ENCODE measurements around the gene SLC36A3.
"Not testable (repeated sequence)": the region's sequence is repeated elsewhere in the genome, so short reads cannot be mapped to it uniquely, and the experiment has no call there.

The SLC36A3 gene

DNA sequence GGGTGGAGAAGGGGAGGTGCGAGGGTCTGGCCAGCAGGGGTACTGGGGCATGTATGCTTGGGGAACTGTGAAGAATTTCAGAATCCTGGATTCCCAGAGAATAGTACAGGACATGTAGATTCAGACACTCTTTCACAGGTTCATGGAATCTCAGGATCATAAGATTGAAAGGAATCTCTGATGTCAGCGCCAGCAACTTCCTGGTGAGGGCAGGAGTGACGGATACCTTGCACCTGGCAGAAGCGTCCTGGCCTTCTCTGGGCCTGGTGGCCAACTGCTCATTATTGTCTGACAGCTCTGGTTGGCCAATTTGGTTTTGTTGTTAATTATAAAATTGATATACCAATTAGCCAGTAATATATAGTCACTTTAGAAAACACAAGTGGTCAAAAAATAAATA is 43.6 kb downstream of the SLC36A3 start:
- DNase-seq (ENCODE audit: low read depth in 2 of 2), result no peak

DNA sequence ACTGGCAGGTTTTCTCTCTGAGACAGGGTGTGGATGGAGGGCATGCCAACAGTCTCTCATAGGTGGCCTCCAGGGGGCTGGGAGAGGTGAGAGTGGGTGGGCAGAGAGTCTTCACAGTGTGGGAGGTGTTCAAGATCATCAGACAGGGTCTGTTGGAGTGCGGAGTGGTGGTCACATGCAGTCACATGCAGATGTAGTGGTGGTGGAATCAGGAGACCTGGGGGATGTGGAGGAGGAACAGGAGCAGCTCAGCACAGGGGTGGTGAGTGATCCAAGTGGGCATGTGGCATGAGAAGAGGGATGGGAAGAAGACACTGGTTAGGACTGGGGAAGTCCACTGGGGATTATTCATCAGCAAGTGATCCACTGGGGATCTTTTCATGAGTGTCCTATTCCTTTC is 44.8 kb downstream of the SLC36A3 start:
- DNase-seq (ENCODE audit: low read depth in 2 of 2), result no peak

DNA sequence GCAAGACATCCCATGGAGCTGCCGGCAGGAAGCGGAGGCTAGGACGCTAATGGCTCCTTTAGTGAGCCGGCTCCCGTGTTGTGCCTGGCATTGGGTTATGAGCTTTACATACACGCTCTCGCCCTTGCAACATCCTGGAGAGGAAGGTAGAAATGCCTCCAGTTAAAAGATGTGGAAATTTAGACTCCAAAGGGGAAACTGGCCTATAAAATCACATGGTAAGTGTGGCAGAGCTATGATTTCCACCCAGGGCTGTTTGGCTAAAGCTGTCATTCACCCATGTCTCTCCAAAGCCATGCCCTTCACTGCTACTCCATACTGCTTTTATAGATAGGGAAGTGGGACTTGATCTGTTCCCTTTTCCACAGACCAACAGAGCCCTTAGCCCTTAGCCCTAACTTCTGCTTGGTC is 45.4 kb downstream of the SLC36A3 start:
- no peak for DNase-seq (ENCODE audit: low read depth in 2 of 2)

DNA sequence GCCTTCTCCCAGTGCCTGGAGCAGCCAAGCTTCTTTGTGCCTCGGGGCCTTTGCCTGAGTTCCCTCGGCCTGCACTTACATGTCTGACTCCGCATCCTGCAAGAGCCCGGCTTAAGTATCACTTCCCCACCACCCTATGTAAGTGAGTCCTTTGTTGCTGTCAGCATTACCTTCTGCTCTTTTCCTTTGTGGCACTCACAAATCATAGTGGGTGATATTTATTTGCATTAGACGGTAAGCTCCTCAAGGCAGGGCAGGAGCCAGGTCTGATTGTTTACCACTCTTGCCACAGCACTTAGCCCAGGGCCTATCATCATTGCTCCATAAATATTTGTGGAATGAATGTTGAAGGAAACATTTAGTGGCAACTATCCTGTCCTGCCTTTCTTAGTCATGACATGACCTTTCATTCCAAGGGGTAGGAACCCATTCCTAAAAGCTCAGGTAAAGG is 45.8 kb downstream of the SLC36A3 start:
- DNase-seq (ENCODE audit: low read depth in 2 of 2), result no peak

DNA sequence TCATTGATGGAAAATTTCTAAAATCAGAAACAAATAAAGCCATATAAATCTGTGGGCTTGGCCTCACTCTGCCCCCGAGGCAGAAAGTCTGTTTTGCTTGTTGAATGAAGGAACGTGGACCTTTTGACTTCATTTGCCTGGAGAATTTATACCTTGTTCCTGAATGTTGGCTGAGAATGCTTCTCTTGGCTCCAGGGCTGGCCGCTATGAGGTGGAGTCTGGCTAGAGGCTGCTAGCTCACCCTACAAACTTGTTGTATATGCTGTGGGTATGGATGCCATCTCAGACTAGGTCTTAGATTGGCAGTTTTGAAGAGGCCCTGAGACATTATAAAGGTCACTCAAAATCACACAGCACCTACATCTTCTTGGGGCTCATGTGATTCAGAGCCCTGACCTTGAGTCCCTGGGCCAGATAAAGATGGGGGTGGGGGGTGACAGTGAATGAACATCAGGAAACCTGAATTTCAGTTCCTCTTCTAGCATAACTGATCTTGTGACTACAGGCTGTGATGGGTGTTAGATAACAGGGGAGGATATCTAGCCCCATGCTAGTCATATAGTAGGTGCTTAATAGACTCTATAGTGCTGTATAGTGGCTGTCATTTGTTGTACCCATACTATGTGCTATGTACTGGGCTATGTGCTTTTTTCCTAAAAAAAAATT is 47.8 kb downstream of the SLC36A3 start:
- no peak for DNase-seq (ENCODE audit: low read depth in 2 of 2)

DNA sequence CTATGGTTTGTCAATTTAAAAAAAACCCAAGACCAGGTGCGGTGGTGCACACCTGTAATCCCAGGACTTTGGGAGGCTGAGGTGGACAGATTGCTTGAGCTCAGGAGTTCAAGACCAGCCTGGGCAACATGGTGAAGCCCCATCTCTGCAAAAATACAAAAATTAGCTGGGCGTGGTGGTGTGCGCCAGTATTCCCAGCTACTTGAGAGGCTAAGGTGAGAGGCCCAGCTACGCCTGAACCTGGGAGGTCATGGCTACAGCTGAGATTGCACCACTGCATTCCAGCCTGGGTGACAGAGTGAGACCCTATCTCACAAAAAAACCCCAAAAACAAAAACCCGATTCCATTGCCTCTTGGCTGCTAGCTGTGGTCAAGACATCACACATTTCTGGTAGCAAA is 48.6 kb downstream of the SLC36A3 start:
- not testable (repeated sequence) for DNase-seq (ENCODE audit: low read depth in 2 of 2)

DNA sequence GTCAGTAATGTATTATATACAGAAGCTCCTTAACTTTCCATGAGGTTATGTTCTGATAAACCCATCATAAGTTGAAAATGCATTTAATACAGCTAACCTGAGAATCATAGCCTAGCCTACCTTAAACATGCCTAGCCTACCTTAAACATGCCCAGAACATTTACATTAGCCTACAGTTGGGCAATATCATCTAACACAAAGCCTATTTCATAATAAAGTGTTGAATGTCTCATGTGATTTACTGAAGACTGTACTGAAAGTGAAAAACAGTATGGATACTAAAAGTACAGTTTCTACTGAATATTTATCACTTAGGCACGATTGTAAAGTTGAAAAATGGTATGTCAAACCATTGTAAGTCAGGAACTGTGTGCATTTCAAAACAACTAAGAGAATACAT is 49.0 kb downstream of the SLC36A3 start:
- no peak for DNase-seq (ENCODE audit: low read depth in 2 of 2)

DNA sequence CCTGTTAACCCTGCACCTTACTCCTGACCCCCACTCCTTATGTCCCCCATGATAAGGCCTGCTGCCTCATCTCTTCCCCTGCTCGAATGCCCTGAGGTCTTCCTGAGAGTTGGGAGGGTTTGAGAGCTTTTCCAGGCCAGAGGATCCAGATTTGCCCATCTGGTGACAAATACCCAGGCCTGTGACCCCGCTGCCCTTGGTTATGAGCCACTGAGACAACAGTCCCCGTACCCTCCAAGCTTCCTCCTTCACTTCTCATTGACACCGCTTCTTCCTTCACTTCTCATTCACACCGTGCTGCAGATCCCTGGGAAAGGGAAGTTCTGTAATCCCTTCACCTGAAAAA is 50.0 kb downstream of the SLC36A3 start:
- DNase-seq (ENCODE audit: low read depth in 2 of 2), result no peak

DNA sequence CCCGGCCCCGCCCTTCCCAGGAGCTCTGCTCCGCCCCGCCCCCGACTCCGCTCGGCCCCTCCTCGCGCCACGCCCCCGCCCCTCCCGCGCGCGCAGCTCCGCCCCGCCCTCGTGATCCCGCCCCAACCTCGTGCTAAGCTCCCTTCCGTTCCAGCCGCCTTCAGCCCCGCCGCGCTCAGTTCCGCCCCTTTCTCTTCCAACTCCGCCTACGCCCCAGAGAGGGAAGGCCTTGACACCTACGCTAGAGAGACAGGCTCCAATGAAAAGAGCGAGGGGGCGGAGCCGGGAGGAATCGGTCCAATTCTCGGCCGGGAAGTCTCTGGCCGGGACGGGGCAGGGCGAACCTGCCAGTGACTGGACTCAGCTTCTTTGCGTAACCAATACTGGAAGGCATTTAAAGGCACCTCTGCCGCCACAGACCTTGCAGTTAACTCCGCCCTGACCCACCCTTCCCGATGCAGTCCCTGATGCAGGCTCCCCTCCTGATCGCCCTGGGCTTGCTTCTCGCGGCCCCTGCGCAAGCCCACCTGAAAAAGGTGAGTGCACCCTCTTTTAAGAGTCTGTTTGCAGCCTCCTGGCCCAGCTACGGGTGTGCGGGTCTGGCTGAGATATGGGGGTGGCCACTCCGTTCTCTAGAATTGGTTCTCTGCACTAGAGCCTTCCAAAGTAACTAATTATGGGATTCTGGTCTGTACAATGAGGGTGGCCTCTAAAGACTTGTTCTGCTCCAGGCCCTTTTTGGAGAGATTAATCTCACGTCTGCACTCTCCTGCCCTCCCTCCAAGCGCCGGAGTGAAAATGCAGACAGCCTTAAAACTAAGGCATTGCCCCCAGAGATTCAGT is 50.6 kb downstream of the SLC36A3 start, which contains the start of gene GM2A:
Gene GM2A, plus strand, starts transcription at position 424 of the 843 bp plus-strand sequence. Its CDS starts 32 bp downstream, at position 456.
- peak; percentile 98 to 99 for DNase-seq (ENCODE audit: low read depth in 2 of 2)

DNA sequence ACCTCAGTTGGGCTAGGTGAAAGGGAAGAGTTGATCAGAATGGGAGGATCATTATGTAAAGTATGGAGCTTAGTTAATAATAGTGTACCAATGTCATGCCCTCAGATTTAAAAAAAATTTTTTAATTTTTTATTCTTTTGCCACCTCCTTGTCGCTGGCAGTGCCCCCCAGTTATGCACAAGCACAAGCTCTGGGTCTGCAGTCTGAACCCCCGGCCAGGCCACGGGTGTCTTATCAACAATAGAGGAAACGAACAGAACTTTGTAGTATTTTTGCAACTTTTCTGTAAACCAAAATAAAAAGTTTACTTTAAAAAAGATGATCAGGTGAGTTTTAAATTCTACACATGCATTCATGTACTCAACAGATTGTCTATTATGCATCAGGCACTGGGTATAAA is 51.9 kb downstream of the SLC36A3 start:
- DNase-seq (ENCODE audit: low read depth in 2 of 2), result no peak

DNA sequence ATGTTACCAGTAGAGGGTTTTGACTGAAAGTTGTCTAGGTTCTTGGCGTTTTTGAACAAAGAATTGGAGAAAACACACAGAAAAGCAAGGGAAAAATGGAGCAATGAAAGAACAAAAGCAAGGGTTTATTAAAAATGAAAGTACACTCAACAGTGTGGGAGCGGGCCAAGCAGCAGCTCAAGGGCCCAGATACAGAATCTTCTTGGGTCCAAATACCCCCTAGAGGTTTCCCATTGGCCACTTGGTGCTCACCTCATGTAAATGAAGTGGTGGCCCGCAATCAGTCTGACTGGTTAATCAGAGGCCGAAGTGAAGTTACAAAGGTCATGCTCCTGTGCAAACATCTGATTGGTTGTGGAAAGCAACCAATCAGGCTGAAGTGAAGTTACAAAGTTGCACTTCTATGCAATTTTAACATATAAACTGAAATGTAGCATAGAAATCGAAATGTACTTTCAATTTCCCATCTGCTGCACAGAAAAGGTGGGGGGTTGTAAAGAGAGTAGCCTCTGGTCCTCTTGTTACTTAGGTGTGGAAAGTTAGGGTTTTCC is 52.5 kb downstream of the SLC36A3 start:
- DNase-seq (ENCODE audit: low read depth in 2 of 2), result peak in 1 of 2 donors; percentile 27

DNA sequence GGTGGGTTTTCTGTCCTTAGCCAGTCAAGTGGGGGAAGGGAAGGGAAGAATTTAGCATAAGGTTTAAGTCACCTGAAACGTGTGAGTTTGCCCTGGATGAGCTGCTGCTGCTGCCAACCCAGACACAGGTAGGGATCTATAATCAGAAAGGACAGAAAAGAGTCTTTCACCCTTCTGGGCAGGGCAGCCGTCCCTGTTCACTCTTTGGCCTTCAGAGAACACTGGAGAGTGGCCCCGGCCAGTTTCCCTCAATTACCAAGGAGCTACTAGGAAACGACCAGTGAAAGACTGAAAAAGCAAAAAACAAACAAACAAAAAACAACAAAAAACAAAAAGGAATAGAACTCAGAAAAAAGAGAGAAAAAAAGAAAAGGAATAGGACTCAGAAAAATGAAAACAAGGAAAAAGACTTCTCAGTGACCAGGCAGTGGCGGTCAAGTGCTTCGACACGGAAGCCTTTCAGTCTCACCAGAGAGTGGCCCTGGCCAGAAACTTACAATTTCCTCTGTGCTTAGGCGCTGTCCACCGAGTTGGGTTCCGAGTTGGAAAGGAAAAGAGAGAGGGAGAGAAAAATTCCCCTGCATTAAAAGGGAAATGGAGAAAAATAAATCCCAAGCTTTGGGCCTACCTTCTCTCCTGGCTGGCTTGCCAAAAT is 53.1 kb downstream of the SLC36A3 start:
- DNase-seq (ENCODE audit: low read depth in 2 of 2), result no peak

DNA sequence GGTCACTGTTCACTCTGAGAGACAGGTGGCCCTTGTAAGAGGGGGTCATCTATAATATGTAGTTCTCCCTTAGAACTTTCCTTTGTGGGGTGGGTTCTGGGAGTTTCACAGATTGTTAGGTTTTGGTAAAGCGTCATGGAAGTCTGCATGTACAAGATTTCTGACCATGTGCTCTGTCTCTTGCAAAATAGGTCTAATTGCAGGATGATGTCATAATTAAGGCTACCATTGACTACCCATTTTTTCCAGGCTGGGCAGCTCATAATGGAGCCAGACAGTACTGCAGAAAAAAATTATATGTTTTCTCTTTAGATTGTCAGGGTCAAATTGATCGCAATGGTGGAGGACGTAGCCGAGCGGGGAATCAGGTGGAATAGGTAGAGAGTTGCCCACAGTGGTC is 54.3 kb downstream of the SLC36A3 start:
- no peak for DNase-seq (ENCODE audit: low read depth in 2 of 2)

DNA sequence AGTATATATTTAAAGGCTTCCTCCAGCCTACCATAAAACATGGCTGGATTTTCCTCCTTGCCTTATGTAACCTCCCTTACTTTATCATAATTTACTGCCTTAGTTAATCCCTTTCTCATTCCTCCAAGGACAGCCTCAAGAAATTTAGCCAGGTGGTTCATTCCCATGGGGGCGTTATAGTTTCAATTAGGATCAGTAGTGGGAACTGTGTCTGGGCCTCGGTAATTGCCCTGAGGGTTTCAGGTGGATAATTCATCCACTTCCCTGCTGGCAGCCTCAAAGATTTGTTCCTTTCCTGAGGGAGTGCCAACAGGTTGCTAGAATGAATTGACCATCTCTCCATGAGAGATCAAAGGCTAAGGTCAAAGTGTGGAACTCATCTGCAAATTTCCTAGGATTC is 54.9 kb downstream of the SLC36A3 start:
- DNase-seq (ENCODE audit: low read depth in 2 of 2), result no peak

DNA sequence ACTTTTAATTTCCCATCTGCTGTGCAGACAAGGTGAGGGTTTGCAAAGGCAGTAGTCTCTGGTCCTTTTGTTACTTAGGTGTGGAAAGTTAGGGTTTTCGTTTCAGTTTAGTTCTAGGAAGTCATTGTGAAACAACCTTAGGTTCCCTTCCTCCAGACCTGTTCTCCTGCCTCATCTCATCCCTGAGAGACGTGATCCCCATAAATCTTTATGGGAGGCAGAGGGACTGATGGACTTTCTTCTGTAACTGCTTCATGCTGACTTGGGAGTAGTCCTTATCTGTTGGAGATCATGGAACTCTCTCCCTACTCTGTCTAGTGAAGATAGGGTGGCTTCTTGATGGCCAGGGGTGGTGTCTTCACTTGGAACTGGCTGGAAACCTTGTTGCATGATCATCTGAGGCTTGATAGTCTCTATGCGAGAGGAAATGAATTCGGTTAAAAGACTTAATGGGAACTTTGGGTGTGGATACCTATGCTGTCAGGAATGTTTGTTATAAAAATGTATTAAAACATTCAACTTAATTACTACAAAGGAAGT is 57.8 kb downstream of the SLC36A3 start:
- no peak for DNase-seq (ENCODE audit: low read depth in 2 of 2)

DNA sequence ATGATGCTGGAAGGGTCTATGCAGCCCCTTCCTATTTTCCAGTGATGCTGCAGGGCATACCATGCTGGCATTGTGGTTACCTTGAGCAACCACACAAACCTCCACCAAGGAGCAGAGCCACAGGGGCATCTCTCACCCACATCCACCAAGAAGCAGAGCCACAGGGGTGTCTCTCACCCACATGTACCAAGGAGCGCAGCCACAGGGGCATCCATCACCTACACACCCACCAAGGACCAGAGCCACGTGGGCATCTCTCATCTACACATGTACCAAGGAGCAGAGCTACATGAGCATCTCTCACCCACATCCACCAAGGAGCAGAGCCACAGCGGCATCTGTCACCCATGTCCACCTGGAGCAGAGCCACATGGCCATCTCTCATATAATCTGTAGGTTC is 59.4 kb downstream of the SLC36A3 start:
- DNase-seq (ENCODE audit: low read depth in 2 of 2), result no peak

DNA sequence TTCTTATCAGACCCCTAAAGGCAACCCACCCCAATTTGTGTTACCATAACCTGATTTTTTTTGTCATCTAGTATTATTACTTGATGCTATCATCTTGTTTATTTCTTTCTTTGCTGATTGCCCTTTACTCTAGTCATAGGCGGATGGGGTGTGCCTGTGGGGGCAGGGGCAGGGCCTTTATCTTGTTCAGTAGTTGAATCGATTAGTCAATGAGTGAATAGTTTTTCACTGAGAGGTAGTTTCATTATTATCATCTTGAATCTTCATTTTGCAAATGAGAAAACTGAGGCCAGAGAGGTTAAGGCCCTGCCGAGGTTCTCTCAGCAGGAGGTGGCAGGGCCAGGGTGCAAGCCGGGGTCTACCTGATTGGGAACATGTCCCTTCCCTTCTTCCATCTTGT is 60.0 kb downstream of the SLC36A3 start:
- no peak for DNase-seq (ENCODE audit: low read depth in 2 of 2)

DNA sequence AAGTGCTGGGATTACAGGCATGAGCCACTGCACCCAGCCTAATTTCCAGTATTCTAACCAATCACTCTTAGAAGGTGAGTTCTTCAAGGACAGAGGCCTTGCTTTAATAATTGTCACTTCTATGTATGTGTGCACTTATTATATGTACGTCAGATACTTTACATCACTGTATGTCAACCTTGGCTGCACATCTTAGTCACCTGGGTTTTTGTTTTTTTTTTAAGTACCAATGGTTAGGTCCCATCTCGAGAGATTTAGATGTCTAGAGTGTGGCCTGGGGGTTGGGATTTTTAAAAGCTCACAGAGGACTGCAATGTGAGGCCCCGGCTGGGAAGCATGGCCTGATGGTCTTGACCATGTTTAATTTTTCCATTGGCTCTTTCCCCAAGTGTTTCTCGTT is 60.4 kb downstream of the SLC36A3 start:
- DNase-seq (ENCODE audit: low read depth in 2 of 2), result no peak

DNA sequence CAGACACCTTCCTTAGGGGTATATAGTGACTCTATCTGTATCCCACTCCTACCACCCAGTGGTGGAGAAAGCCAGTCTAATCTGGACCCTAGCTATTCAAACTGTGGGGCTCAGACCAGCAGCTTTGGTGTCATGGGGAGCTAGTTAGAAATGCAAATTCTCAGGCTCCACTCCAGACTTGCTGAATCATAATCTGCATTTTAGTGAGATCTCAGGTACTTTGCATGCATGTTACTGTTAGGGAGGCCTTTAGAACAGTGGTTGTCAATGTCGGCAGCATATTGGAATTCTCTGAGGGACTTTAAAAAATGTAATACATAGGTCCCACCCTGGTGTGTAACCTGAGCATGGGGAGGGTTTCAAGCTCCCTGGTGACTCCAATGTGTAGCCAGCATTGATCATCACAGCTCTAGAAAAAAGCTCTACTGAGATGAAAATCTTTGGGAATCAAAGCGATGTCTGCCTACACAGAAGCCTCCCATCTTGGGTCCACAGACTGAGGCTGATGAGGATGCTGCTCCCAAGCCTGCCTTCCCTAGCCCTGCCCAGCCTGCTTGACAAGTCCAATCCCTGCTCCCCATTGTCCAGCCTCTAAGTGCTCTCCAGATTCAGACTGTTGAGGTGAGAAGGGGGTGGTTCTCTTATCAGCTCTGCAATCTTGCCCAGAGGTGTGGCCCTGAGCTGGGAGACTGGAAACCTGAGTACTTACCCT is 62.5 kb downstream of the SLC36A3 start:
- no peak for DNase-seq (ENCODE audit: low read depth in 2 of 2)

DNA sequence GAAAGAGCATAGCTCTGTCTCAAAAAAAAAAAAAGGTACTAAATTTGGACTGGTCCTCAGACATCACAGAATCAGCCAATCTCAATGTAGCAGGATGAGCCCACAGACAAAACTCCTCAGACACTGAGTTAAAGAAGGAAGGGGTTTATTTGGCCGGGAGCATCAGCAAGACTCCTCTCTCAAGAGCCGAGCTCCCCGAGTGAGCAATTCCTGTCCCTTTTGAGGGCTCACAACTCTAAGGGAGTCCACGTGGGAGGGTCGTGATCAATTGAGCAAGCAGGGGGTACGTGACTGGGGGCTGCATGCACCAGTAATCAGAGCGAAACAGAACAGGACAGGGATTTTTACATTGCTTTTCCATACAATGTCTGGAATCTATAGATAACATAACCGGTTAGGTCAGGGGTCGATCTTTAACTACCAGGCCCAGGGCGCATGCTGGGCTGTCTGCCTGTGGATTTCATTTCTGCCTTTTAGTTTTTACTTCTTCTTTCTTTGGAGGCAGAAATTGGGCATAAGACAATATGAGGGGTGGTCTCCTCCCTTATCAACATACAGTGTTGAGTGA is 63.2 kb downstream of the SLC36A3 start:
- not testable (repeated sequence) for DNase-seq (ENCODE audit: low read depth in 2 of 2)

DNA sequence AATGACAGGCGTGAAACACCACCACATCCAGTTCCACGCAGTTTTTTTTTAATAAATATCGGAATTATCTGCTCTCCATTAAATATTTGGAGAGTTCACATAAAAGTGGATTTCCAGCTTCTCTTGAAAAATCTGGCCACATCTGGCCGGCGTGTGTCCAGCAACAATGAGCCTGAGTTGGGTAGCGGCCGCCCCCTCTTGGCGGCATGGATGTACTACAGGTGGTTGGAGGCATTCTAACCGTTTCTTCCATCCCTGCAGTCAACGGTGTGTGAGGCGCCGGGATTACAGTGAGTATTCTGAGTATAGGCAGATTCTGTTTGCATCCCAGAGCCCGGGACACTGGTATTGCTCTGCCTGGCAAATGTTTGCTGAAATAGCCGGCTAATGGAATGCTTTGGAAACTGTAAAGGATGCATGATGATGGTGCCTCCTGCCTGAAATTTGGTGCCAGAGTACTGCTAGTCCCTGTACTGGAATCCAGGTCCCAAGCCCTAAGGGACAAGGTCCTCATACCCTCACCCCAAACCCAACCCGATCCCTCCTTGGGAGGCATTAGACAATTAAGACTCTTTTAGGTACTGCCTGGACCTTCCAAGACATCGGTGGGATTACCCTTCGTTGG is 64.2 kb downstream of the SLC36A3 start:
- peak; percentile 32 to 64 for DNase-seq (ENCODE audit: low read depth in 2 of 2)

Data from stimulated activated CD4-positive, alpha-beta T cell treated with anti-CD3 and anti-CD28 coated beads, Interleukin-15, amount 100 ng/mL, for 48 hours (primary cell).